ENCODE results near the gene SLFN14.

The SLFN14 gene

DNA sequence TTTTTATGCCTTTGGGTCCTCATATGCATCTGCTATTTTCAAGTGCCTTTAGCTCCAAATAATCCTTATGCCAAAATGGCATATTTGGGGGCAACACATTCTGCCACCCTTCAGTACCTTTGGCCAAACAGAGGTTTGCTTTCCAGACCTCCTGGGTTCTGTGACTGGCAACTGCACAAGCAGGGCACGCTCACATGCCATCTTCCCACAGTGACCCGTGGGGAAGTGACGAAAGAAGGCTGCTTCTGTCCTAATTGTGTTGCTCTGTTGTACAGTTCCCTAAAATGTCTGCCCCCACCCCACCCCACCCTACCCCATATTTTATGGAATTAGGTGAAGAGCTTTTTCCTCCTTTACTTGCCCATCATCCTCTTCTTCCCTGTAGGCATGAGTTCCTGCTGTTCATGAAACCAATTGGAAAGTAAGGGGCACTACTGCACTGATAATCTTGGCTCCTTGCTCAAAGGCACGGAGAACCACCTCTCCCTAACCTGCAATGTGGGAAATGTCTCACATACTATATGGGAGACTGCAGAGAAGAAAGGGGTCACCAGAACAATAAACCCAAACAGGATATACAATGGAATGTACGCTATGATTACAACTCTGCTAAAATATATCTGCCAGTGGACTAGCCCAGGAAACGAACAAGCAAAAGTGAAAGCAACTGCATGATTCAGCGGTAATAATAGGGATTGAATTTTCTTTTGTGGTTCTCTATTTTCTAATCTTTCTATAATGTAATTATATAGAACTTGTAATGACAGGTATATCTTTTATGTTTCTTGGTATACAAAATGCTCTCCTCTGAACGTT lies 19.8 kb downstream of the SLFN14 start:
- H3K27ac ChIP-seq (ENCODE audit: low read length): peak overlapping the region; percentile 96
- peaks cover 80% of the 10 kb centered on the region for H3K4me1 ChIP-seq (ENCODE audit: insufficient read depth, low read length)
- no peaks in the 10 kb centered on the region for H3K27me3 ChIP-seq (ENCODE audit: insufficient read depth, low read length, poor library complexity)
- peak overlapping the region; percentile 67 for H3K4me2 ChIP-seq (ENCODE audit: insufficient read depth, low read length)
- DNase-seq: peak; percentile 61
- H3K9me3 ChIP-seq (ENCODE audit: insufficient read depth, low read length, severe bottlenecking): no peaks in the 10 kb centered on the region
- TF ChIP-seq, protein P1, sequence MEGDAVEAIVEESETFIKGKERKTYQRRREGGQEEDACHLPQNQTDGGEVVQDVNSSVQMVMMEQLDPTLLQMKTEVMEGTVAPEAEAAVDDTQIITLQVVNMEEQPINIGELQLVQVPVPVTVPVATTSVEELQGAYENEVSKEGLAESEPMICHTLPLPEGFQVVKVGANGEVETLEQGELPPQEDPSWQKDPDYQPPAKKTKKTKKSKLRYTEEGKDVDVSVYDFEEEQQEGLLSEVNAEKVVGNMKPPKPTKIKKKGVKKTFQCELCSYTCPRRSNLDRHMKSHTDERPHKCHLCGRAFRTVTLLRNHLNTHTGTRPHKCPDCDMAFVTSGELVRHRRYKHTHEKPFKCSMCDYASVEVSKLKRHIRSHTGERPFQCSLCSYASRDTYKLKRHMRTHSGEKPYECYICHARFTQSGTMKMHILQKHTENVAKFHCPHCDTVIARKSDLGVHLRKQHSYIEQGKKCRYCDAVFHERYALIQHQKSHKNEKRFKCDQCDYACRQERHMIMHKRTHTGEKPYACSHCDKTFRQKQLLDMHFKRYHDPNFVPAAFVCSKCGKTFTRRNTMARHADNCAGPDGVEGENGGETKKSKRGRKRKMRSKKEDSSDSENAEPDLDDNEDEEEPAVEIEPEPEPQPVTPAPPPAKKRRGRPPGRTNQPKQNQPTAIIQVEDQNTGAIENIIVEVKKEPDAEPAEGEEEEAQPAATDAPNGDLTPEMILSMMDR (IDR thresholded peaks at IDR 0.05; ENCODE audit: borderline replicate concordance, extremely low read depth, low read length, poor library complexity, severe bottlenecking): no peak
- no peak for TF ChIP-seq EZH2 (IDR thresholded peaks at IDR 0.05; ENCODE audit: borderline replicate concordance, low read depth, low read length, severe bottlenecking)
- no peaks in the 10 kb centered on the region for H4K20me1 ChIP-seq (ENCODE audit: insufficient read depth, low read length)
- peaks cover 43% of the 10 kb centered on the region for H3K79me2 ChIP-seq (ENCODE audit: insufficient read depth, low read length)
- peak overlapping the region; percentile 77 for H3K9ac ChIP-seq (ENCODE audit: low read depth, low read length)
- no peaks in the 10 kb centered on the region for H3K36me3 ChIP-seq (ENCODE audit: insufficient read depth, low read length)
- H2AFZ ChIP-seq (ENCODE audit: low read depth, low read length): peak overlapping the region; percentile 70
- peak overlapping the region; percentile 4 to 52; a peak in 3 of 4 replicates for H3K4me3 ChIP-seq (ENCODE audit: low read depth in 1 of 2, low read length in 2 of 2)
- peak; percentile 41 for ATAC-seq (ENCODE audit: insufficient read depth, low read depth)

DNA sequence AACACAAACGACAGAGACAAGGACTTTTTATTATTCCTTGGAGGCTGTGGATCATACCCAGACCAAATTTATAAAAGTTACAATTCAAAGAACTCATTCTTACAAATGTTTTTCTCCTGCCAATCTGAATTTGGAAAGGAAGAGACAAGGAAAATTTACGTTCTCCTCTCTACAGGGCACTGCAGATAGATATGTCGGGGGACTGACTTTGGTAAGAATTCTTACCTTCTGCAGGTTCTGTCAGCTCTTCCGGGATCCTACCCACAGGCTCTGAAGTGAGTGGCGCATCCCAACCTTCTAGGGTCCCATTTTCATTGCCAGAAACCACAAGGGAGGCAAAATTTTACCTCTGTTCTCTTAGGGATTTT lies 21.0 kb downstream of the SLFN14 start:
- H4K20me1 ChIP-seq (ENCODE audit: insufficient read depth, low read length): no peaks in the 10 kb centered on the region
- H3K4me3 ChIP-seq (ENCODE audit: low read depth in 1 of 2, low read length in 2 of 2): peak overlapping the region in 1 of 2 experiments; percentile 35; a peak in 2 of 4 replicates
- H3K4me2 ChIP-seq (ENCODE audit: insufficient read depth, low read length): peak overlapping the region; percentile 67
- TF ChIP-seq, protein P1 (IDR thresholded peaks at IDR 0.05; ENCODE audit: borderline replicate concordance, extremely low read depth, low read length, poor library complexity, severe bottlenecking): no peak
- TF ChIP-seq EZH2 (IDR thresholded peaks at IDR 0.05; ENCODE audit: borderline replicate concordance, low read depth, low read length, severe bottlenecking): no peak
- H3K36me3 ChIP-seq (ENCODE audit: insufficient read depth, low read length): peaks cover 3% of the 10 kb centered on the region; the same call in 1 of the 2 replicates
- DNase-seq (peak; percentile 22), ATAC-seq (ENCODE audit: insufficient read depth, low read depth) (no peak)
- peaks cover 54% of the 10 kb centered on the region for H3K79me2 ChIP-seq (ENCODE audit: insufficient read depth, low read length)
- peak overlapping the region; percentile 96 for H3K27ac ChIP-seq (ENCODE audit: low read length)
- peaks cover 92% of the 10 kb centered on the region for H3K4me1 ChIP-seq (ENCODE audit: insufficient read depth, low read length)
- no peaks in the 10 kb centered on the region for H3K9me3 ChIP-seq (ENCODE audit: insufficient read depth, low read length, severe bottlenecking)
- no peaks in the 10 kb centered on the region for H3K27me3 ChIP-seq (ENCODE audit: insufficient read depth, low read length, poor library complexity)
- H3K9ac ChIP-seq (ENCODE audit: low read depth, low read length): peak overlapping the region; percentile 77
- H2AFZ ChIP-seq (ENCODE audit: low read depth, low read length): peak overlapping the region; percentile 54

DNA sequence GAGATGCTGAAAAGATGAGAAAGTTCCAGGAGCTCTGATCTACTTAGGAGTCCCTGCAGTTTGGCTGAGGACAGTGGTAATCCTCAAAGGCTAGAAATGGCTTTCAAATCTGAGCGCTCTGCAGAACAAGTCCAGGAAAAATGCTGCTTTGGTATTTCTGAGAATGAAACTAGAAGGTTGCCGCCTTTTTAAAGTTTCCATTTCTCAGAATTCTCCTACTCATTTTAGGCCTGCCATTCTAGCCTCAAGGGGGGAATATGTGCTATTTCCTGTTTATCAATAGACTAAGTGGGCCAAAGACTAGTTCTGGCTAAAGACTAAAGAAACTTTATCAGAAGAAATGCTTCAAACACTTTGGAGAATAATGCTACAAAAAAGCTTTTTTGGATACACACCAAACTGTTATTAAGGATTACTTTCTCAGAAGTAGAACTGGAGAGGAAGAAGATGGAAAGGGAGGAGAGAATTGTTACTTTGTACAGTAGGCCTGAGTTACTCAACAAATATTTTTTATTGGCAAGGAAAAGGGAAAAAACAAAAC lies 22.9 kb downstream of the SLFN14 start, which contains the start of gene SLFN12L:
Gene SLFN12L, minus strand, starts transcription at position 78 of the 541 bp plus-strand sequence. CDS start 15,314 bp downstream, outside the sequence.
- H3K27ac ChIP-seq (ENCODE audit: low read length): peak within 1 kb of the TSS; percentile 96
- DNase-seq (peak; percentile 83), ATAC-seq (ENCODE audit: insufficient read depth, low read depth) (peak; percentile 69)
- H3K4me2 ChIP-seq (ENCODE audit: insufficient read depth, low read length): peak within 1 kb of the TSS; percentile 67
- peaks cover 3% of the 10 kb centered on the region; the same call in 1 of the 2 replicates for H3K36me3 ChIP-seq (ENCODE audit: insufficient read depth, low read length)
- peaks cover 74% of the 10 kb centered on the region for H3K79me2 ChIP-seq (ENCODE audit: insufficient read depth, low read length)
- peaks cover 95% of the 10 kb centered on the region for H3K4me1 ChIP-seq (ENCODE audit: insufficient read depth, low read length)
- TF ChIP-seq, protein P1 (IDR thresholded peaks at IDR 0.05; ENCODE audit: borderline replicate concordance, extremely low read depth, low read length, poor library complexity, severe bottlenecking): no peak
- TF ChIP-seq EZH2 (IDR thresholded peaks at IDR 0.05; ENCODE audit: borderline replicate concordance, low read depth, low read length, severe bottlenecking): no peak
- H3K4me3 ChIP-seq (ENCODE audit: low read depth in 1 of 2, low read length in 2 of 2): peak within 1 kb of the TSS; percentile 26 to 58
- no peaks in the 10 kb centered on the region for H3K27me3 ChIP-seq (ENCODE audit: insufficient read depth, low read length, poor library complexity)
- 0 out of 2 replicates have a peak within 1 kb of the TSS, but pooled peaks have one; percentile 9 for H2AFZ ChIP-seq (ENCODE audit: low read depth, low read length)
- H3K9ac ChIP-seq (ENCODE audit: low read depth, low read length): peak within 1 kb of the TSS; percentile 77
- no peaks in the 10 kb centered on the region for H3K9me3 ChIP-seq (ENCODE audit: insufficient read depth, low read length, severe bottlenecking)
- peaks cover 8% of the 10 kb centered on the region for H4K20me1 ChIP-seq (ENCODE audit: insufficient read depth, low read length)
